GM12801 (cell line): Measurements from ENCODE around the gene CTNNA3.

Experiments used
- TF ChIP-seq, protein P1 (sequence below): IDR thresholded peaks from one replicate; pipeline ENCODE4 v1.5.1; 2011; ENCODE audit warnings: control low read depth; ENCODE audit not compliant: insufficient read length; ENCODE audit errors: extremely low read depth

The CTNNA3 gene

DNA sequence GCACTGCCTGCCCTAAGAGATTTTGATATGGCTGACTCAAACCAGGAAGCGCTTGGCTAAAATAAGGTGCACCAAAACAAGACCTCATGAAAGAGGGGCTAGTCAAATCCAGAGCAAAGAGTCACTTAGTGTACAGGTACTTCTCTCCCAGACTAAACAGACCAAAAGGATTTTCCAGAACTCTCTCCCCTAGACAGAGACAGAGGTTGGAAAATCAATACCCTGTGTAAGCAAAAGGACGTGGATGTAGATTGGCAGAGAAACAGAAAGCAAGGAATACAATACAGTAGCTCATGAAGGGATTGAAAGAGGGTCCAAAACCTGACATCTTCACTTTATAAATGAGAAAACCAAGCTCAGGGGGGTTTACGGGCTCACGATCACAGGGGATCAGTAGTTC lies 853.1 kb downstream of the CTNNA3 start:
- TF ChIP-seq, protein P1, sequence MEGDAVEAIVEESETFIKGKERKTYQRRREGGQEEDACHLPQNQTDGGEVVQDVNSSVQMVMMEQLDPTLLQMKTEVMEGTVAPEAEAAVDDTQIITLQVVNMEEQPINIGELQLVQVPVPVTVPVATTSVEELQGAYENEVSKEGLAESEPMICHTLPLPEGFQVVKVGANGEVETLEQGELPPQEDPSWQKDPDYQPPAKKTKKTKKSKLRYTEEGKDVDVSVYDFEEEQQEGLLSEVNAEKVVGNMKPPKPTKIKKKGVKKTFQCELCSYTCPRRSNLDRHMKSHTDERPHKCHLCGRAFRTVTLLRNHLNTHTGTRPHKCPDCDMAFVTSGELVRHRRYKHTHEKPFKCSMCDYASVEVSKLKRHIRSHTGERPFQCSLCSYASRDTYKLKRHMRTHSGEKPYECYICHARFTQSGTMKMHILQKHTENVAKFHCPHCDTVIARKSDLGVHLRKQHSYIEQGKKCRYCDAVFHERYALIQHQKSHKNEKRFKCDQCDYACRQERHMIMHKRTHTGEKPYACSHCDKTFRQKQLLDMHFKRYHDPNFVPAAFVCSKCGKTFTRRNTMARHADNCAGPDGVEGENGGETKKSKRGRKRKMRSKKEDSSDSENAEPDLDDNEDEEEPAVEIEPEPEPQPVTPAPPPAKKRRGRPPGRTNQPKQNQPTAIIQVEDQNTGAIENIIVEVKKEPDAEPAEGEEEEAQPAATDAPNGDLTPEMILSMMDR: no peak

DNA sequence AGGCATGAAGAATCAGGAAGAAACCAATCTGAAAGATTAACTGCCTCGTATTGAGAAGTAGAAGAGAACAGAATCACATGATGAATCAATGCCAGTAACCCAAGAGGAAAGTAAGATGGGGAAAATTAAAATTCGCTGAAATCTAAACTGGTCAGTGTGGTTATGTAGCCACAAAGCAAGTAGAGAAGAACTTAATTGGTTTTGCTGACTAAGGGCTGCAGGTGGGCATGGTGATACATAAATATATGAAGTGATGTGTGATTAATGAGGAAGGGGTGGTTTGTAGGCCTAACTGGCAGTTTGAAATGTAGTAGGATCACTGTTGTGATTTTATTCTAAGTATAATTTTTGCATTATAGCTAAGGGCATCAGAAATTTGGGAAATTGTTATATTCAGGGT lies 853.6 kb downstream of the CTNNA3 start:
- TF ChIP-seq, protein P1: no peak

DNA sequence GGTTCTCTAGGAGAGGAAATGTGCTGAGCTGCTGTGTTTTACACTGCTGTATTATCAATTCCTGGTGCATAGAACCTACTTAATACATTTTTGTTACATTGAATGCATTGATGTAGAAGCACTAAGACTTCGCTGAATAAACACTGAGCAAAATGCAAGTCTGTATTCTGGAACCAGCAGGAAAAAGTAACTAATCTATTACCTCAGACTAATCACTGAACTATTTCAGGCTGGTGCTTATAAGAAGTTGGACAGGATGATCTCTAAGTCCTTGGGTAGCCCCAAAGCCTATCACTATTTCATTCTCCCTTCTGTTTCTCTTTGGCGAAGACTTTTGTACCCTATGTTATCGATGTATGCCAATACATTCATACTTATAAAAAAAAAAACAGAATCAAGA lies 857.3 kb downstream of the CTNNA3 start:
- TF ChIP-seq, protein P1: no peak

DNA sequence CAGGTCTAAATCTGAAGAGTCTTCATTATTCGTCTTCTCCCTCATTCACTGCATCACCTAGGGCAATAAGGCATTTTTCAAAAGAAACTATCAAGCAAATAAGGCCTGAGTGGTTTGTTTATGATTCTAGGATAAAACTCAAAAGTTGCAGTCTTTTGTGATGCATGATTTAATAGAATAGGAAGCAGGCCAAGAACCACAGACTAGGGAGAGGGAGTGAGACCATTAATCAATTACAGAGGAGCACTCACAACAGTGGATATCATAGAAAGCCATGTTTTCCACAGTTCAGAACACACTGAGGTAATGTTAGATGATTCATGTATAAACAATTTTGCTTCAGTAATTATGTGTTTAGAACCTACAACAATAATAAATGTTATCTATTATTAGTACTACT lies 858.0 kb downstream of the CTNNA3 start:
- TF ChIP-seq, protein P1: no peak

DNA sequence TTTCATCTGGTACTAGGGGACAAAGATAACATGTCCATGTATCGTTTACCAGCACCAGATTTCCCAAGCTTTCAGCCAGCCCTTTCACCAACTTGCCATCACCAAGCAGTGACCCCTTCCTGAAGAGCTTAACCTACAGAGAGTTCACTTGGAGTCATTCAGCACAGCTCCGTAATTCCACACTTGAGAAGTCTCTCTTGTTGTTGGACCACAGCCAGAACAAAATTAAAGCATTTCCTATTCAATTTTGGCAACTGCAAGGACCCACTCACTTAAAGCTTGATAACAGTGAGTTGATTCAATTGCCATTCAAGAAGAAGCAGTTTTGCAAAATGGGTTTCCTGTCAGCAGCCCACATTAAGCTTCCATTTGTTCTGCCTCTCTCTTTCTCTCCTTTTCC lies 858.7 kb downstream of the CTNNA3 start:
- TF ChIP-seq, protein P1: no peak

DNA sequence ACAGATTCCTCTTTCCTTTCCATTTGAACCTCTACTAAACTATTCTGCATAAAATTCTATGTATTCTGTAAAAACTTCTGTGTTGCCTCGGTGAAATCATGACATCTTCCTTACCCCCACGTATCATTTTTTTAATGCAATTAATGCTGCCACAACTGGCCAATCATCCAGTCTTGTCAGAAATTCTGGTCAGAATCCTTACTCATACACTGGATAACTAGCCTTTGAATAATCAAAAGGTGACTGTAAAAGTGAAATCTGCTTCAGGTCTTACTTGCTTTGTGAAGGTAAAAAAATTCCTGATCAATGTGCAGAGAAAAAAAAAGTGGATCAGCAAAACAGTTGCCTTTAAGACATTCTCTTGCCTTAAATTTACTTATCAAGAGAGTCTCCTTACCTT lies 859.2 kb downstream of the CTNNA3 start:
- TF ChIP-seq, protein P1: no peak

DNA sequence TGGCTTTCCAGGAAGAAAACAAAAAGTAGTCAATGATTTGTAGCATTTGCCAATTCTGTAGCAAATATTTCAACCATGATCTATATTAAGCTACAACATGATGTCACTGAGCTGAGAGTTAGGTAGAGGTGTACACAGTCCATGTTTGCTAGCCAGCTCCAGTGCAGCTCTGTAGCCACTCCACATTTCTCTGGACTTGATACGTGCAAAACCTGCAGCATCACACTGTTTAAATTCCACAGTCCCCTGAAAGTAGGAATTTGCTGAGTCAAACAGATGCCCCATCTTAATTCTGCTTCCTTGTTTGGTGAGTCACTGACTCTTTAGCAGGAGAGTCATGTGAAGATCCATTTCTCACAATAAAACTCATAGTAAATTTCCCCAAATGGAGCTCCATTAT lies 859.9 kb downstream of the CTNNA3 start:
- TF ChIP-seq, protein P1: no peak

DNA sequence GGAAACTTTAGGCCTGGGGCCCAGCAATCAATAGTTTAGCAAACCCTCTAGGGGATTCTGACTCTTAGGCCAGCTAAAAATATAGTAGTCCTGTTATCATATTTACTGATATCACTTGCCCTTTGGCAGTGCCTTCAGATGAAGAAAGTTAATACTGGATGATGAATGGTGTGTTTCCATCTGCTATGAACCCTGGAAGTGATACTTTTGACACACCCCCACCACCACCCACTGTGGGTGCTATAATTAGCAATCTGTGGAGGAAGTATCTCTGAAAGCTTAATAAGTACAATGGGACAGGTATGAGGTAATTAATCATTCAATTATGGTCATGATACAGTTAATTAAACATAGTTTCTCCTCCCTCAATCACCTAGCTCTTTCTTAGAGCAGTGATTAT lies 860.6 kb downstream of the CTNNA3 start:
- TF ChIP-seq, protein P1: no peak
